H9 (cell line): Measurements from ENCODE around the gene ODF2. TPM values are rescaled to one million over a fixed set of nuclear protein-coding genes. Genes with fewer than 3 reads are reported as not detected.

Source experiments
- DNase-seq: peaks from one replicate; pipeline ENCODE4 v3.0.0-alpha.2; 2017
- H2AFZ ChIP-seq: one replicate; pipeline ENCODE4 v1.6.1; 2013; ENCODE audit warnings: mild to moderate bottlenecking, low read length, control low read depth, moderate library complexity
- H2AK5ac ChIP-seq: 2 replicates; pipeline ENCODE4 v1.6.1; 2013; ENCODE audit warnings: low read length, control low read depth, mixed read lengths; ENCODE audit not compliant: insufficient read length
- H2BK120ac ChIP-seq: one replicate; pipeline ENCODE4 v1.6.1; 2013; ENCODE audit warnings: low read depth, mild to moderate bottlenecking, low read length, control low read depth, inconsistent platforms; ENCODE audit not compliant: poor library complexity, severe bottlenecking
- H2BK12ac ChIP-seq: 2 replicates; pipeline ENCODE4 v1.6.1; 2013; ENCODE audit warnings: low read length, control low read depth, mixed read lengths, low read depth; ENCODE audit not compliant: insufficient read length
- H2BK15ac ChIP-seq: 2 replicates; pipeline ENCODE4 v1.6.1; 2013; ENCODE audit warnings: low read depth, low read length, control low read depth
- H2BK20ac ChIP-seq: one replicate; pipeline ENCODE4 v1.6.1; 2013; ENCODE audit warnings: low read depth, mild to moderate bottlenecking, low read length, control low read depth, inconsistent platforms; ENCODE audit not compliant: poor library complexity, severe bottlenecking
- H2BK5ac ChIP-seq: 2 replicates; pipeline ENCODE4 v1.6.1; 2013; ENCODE audit warnings: low read length, control low read depth, mixed read lengths; ENCODE audit not compliant: insufficient read length
- H3K14ac ChIP-seq: 2 replicates; pipeline ENCODE4 v1.6.1; 2013; ENCODE audit warnings: low read length, control low read depth; ENCODE audit not compliant: insufficient read depth
- H3K18ac ChIP-seq: 2 replicates; pipeline ENCODE4 v1.6.1; 2013; ENCODE audit warnings: low read depth, mild to moderate bottlenecking, mixed read lengths, low read length, control low read depth; ENCODE audit not compliant: insufficient read length
- H3K23ac ChIP-seq: 2 replicates; pipeline ENCODE4 v1.6.1; 2013; ENCODE audit warnings: low read length, control low read depth, mixed read lengths, low read depth; ENCODE audit not compliant: insufficient read length
- H3K23me2 ChIP-seq: 2 replicates; pipeline ENCODE4 v1.6.1; 2013; ENCODE audit warnings: low read depth, mild to moderate bottlenecking, mixed read lengths, low read length, control low read depth; ENCODE audit not compliant: insufficient read length, poor library complexity, severe bottlenecking
- H3K27ac ChIP-seq: 2 replicates; pipeline ENCODE4 v1.5.1; 2013; ENCODE audit warnings: low read length, control low read depth, mixed read lengths, low read depth; ENCODE audit not compliant: insufficient read length
- H3K27me3 ChIP-seq: 2 replicates; pipeline ENCODE4 v1.6.1; 2013; ENCODE audit warnings: low read length, control low read depth, inconsistent platforms; ENCODE audit not compliant: insufficient read depth
- H3K4ac ChIP-seq: 2 replicates; pipeline ENCODE4 v1.6.1; 2013; ENCODE audit warnings: low read depth, mild to moderate bottlenecking, control low read depth, inconsistent platforms, low read length, moderate library complexity
- H3K4me1 ChIP-seq: 2 replicates; pipeline ENCODE4 v1.6.1; 2013; ENCODE audit warnings: low read length, control low read depth, inconsistent platforms; ENCODE audit not compliant: insufficient read depth
- H3K4me2 ChIP-seq: 2 replicates; pipeline ENCODE4 v1.6.1; 2013; ENCODE audit warnings: low read length, control low read depth, mixed read lengths; ENCODE audit not compliant: insufficient read length, insufficient read depth
- H3K56ac ChIP-seq: 2 replicates; pipeline ENCODE4 v1.6.1; 2013; ENCODE audit warnings: low read depth, mild to moderate bottlenecking, mixed read lengths, low read length, control low read depth; ENCODE audit not compliant: insufficient read length
- H3K79me1 ChIP-seq: 2 replicates; pipeline ENCODE4 v1.6.1; 2013; ENCODE audit warnings: low read depth, mild to moderate bottlenecking, moderate library complexity, low read length, control low read depth, inconsistent platforms; ENCODE audit not compliant: insufficient read depth, poor library complexity, severe bottlenecking
- H3K79me2 ChIP-seq: 2 replicates; pipeline ENCODE4 v1.6.1; 2013; ENCODE audit warnings: low read length, control low read depth, inconsistent platforms; ENCODE audit not compliant: insufficient read depth
- H3K9ac ChIP-seq: 2 replicates; pipeline ENCODE4 v1.6.1; 2013; ENCODE audit warnings: low read length, control low read depth, mixed read lengths; ENCODE audit not compliant: insufficient read length; ENCODE audit errors: extremely low read depth
- H3K9me3 ChIP-seq: one replicate; pipeline ENCODE4 v1.6.1; 2013; ENCODE audit warnings: low read depth, low read length, inconsistent platforms; ENCODE audit not compliant: control insufficient read depth
- H3T11ph ChIP-seq: one replicate; pipeline ENCODE4 v1.6.1; 2013; ENCODE audit warnings: mild to moderate bottlenecking, low read length, control low read depth, inconsistent platforms
- H4K20me1 ChIP-seq: one replicate; pipeline ENCODE4 v1.6.1; 2013; ENCODE audit not compliant: control insufficient read depth, insufficient read length, insufficient read depth
- H4K5ac ChIP-seq: 2 replicates; pipeline ENCODE4 v1.6.1; 2013; ENCODE audit warnings: low read depth, mild to moderate bottlenecking, mixed read lengths, low read length, control low read depth; ENCODE audit not compliant: insufficient read length
- H4K8ac ChIP-seq: replicated peaks from 2 replicates; pipeline ENCODE4 v1.6.1; 2013; ENCODE audit warnings: low read length, control low read depth, mixed read lengths, low read depth; ENCODE audit not compliant: insufficient read length
- H4K91ac ChIP-seq: 2 replicates; pipeline ENCODE4 v1.6.1; 2013; ENCODE audit warnings: low read depth, mild to moderate bottlenecking, moderate library complexity, mixed read lengths, low read length, control low read depth; ENCODE audit not compliant: insufficient read length
- H3K27ac Mint-ChIP-seq, 3 experiments: 2 replicates in 2 of 3; 3 replicates in 1 of 3; pipeline ENCODE4 v1.8.0; 2020 to 2021; ENCODE audit warnings: mixed read lengths in 3 of 3, mild to moderate bottlenecking in 1 of 3, moderate library complexity in 1 of 3
- H3K27me3 Mint-ChIP-seq: 2 replicates; pipeline ENCODE4 v1.8.0; 2021; ENCODE audit warnings: low read depth, mild to moderate bottlenecking, moderate library complexity, mixed read lengths
- H3K36me3 Mint-ChIP-seq, 3 experiments: 2 replicates in 2 of 3; 3 replicates in 1 of 3; pipeline ENCODE4 v1.8.0; 2020 to 2021; ENCODE audit warnings: low read depth in 3 of 3, mixed read lengths in 3 of 3; ENCODE audit not compliant: insufficient read depth in 1 of 3
- H3K4me1 Mint-ChIP-seq, 2 experiments: 2 replicates each; pipeline ENCODE4 v1.8.0; 2020; ENCODE audit warnings: mixed read lengths in 2 of 2
- H3K4me3 Mint-ChIP-seq, 2 experiments: 2 replicates in 1 of 2; 3 replicates in 1 of 2; pipeline ENCODE4 v1.8.0; 2020 to 2021; ENCODE audit warnings: mild to moderate bottlenecking in 2 of 2, mixed read lengths in 2 of 2, moderate library complexity in 1 of 2
- H3K9me3 Mint-ChIP-seq, 2 experiments: 2 replicates in 1 of 2; 3 replicates in 1 of 2; pipeline ENCODE4 v1.8.0; 2020; ENCODE audit warnings: mild to moderate bottlenecking in 2 of 2, mixed read lengths in 2 of 2, moderate library complexity in 1 of 2
- CTCF ChIP-seq: fragments of 200-600 bp; sonication (generic); conservative IDR thresholded peaks from 3 replicates; pipeline ENCODE4 v1.8.0; 2021; ENCODE audit warnings: antibody characterized with exemption, mild to moderate bottlenecking
- WGBS: extraction: QIAGEN DNeasy Blood & Tissue Kit; methylation state at CpG from one replicate; pipeline ENCODE4 v1.1.7; 2013; ENCODE audit warnings: missing lambda C conversion rate, low lambda C conversion rate, mixed read lengths; ENCODE audit not compliant: insufficient read length; ENCODE audit errors: extremely low coverage; 5-methylcytosine and 5-hydroxymethylcytosine counted together
- total RNA-seq: library from RNA; stranded (reverse); gene quantifications from 2 replicates; pipeline ENCODE4 v1.2.1, GENCODE V29; 2021

The ODF2 gene
- total RNA-seq, 1 experiment from 2014 or later: 16.7 TPM

GRCh38 chr9:128528445-128529160 lies 72.8 kb downstream of the ODF2 start:
- Histone ChIP-seq H3K23ac (no peak overlapping the region), H3K27me3 (no peaks in the 10 kb centered on the region), H3T11ph (no peak overlapping the region), H2AFZ (no peak overlapping the region), H3K4me2 (no peak overlapping the region), H4K8ac (no peak overlapping the region), H4K20me1 (no peaks in the 10 kb centered on the region), H2BK5ac (no peak overlapping the region), H2BK120ac (no peak overlapping the region), H3K27ac (no peak overlapping the region), H3K14ac (no peak overlapping the region), H3K4ac (no peak overlapping the region), H2BK20ac (no peak overlapping the region), H3K18ac (no peak overlapping the region), H2BK12ac (no peak overlapping the region), H3K79me2 (no peaks in the 10 kb centered on the region), H3K79me1 (no peaks in the 10 kb centered on the region), H2BK15ac (no peak overlapping the region), H4K91ac (no peak overlapping the region), H3K4me1 (no peaks in the 10 kb centered on the region), H3K23me2 (no peaks in the 10 kb centered on the region), H3K9ac (no peak overlapping the region), H2AK5ac (no peak overlapping the region), H4K5ac (no peak overlapping the region), H3K9me3 (no peaks in the 10 kb centered on the region), H3K56ac (no peak overlapping the region)
- DNase-seq: no peak
- Mint-ChIP-seq H3K4me3 (no peak overlapping the region), H3K9me3 (no peaks in the 10 kb centered on the region), H3K36me3 (peaks cover 8 to 54% (median 38%) of the 10 kb centered on the region in 3 experiments; a peak in 6 of 7 replicates), H3K27ac (no peak overlapping the region), H3K27me3 (no peaks in the 10 kb centered on the region), H3K4me1 (no peaks in the 10 kb centered on the region)
- no CpG with 5 or more reads among the region's 15 CpGs for WGBS
- no peak for TF ChIP-seq CTCF
